ENCODE results near the gene ABCD1.
"Not testable (repeated sequence)": the region's sequence is repeated elsewhere in the genome, so short reads cannot be mapped to it uniquely, and the experiment has no call there.

Gene ABCD1

DNA sequence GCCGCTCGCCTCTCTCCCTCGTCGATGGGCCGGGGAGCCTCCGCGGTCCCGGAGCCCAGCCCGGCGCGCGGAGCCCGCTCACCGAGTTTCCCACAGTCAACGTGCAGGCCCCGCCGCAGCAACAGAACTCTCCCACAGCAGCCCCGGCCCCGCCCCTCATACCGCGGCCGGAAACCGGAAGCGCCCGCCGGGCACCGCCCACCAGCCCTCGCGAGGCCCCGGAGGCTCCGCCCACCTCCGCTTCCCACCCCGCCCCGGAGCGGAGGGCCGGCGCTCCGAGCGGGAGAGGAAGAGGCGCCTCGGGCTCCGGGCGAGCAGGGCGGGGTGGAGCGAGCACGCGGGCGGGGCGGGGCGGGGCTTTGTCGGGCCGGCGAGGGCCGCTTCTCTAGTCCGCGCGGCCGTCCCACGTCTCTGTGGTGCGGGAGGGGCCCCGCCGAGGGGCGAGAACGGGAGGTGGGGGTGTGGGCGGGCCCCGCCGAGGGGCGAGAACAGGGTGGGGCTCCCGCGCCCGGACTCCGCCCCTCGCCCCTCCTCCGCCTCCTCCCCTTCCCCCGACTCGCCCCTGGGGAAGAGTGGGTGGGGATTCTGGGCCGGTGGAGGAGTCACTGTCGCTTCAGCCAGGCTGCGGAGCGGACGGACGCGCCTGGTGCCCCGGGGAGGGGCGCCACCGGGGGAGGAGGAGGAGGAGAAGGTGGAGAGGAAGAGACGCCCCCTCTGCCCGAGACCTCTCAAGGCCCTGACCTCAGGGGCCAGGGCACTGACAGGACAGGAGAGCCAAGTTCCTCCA lies at the start of gene ABCD1, which contains the start of gene BCAP31:
Gene ABCD1 (plus strand): TSS at position 605 of the 787 bp plus-strand sequence. CDS start 411 bp downstream, outside the sequence.
Gene BCAP31 (minus strand): TSS at position 136 of the 787 bp plus-strand sequence. CDS start 1,143 bp downstream, outside the sequence.
- peak within 1 kb of the TSS; percentile 69 for H3K4me3 ChIP-seq (ENCODE audit: low read depth, low read length)
- peak; percentile 51 for DNase-seq (ENCODE audit: low read depth)

DNA sequence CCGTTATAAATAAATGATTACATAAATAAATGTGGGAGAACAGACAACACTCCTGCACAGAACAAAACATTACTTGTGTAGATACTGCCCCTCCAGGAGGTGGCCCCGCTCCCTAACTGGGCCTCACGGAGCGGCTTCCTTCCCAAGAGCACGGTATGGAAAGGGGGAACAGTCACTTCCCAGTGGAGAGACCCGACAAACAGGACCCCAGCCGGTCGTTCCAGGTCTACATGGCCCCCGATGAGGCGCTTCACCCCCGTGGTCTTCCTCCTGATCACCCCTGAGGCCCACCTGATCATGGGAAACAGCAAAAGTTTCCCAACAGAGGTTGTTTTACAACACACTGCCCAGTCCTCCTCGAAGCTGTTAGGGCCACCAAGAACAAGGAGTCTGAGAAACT lies 43.5 kb upstream of the ABCD1 start:
- no peak for DNase-seq (ENCODE audit: low read depth)
- no peak overlapping the region for H3K4me3 ChIP-seq (ENCODE audit: low read depth, low read length)

DNA sequence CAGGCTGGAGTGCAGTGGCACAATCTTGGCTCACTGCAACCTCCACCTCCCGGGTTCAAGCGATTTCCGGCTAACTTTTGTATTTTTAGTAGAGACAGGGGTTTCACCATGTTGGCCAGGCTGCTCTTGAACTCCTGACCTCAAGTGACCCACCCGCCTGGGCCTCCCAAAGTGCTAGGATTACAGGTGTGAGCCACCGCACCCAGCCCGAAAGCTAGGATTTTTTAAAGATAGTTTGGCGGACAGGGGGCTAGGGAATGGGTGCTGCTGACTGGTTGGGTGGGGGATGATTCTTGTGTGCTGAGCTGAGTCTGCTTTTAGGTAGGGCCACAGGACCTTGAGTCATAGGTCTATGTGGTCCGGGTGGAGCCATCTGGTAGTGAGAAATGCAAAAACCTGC lies 41.2 kb upstream of the ABCD1 start:
- H3K4me3 ChIP-seq (ENCODE audit: low read depth, low read length); DNase-seq (ENCODE audit: low read depth): not testable (repeated sequence)

DNA sequence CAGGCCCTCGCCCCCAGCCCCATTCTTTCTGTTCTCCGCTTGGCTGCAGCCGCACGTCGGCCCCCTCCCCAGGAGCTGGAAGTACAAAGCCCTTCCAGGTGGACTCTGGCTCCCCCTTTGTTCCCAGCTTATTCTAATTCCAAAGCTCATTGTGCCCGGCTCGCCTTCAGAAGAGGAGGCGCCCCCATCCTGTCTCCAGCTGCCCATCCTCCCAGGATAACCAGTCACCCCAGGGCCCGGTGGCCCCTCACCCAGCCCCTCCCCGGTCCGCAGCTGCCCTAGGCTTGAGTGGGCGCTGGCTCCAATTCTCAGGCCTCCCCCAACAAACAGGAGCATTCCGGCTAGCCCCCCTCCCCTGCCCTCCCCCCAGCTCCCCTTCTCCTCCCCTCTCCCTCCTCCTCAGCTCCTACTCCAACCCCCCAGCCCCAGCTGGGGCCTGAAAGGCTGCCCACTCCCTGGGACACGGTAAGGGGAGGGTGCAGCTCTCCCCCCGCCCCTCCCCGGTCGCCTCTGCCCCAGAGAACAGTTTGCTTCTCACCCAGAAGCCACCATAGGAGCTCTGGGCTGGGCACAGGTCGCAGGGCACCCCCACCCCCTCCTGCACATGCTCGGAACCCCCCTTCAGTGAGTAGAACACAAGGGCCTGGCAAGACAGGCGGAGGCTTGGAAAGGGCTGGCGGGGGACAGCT lies 40.0 kb upstream of the ABCD1 start:
- H3K4me3 ChIP-seq (ENCODE audit: low read depth, low read length), result no peak overlapping the region
- DNase-seq (ENCODE audit: low read depth), result no peak

DNA sequence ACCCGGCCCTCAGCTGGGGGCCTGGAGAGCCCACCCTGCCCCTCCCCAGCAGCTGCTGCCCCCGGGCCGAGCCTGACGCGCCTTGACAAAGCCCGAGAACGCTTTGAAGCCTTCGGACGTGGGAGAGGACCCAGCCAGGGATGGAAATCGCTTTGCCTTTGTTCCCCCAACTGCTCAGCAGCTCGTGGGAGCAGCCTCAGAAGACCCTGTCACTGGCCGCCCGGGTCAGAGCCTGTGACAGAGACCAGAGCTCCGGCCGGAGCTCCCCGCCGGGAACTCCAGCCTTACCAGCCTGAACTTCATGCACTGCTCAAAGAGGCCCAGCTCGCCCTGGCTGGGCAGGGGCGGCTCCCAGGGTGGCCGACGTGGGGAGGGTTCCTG lies 39.5 kb upstream of the ABCD1 start:
- no peak for DNase-seq (ENCODE audit: low read depth)
- H3K4me3 ChIP-seq (ENCODE audit: low read depth, low read length), result no peak overlapping the region

DNA sequence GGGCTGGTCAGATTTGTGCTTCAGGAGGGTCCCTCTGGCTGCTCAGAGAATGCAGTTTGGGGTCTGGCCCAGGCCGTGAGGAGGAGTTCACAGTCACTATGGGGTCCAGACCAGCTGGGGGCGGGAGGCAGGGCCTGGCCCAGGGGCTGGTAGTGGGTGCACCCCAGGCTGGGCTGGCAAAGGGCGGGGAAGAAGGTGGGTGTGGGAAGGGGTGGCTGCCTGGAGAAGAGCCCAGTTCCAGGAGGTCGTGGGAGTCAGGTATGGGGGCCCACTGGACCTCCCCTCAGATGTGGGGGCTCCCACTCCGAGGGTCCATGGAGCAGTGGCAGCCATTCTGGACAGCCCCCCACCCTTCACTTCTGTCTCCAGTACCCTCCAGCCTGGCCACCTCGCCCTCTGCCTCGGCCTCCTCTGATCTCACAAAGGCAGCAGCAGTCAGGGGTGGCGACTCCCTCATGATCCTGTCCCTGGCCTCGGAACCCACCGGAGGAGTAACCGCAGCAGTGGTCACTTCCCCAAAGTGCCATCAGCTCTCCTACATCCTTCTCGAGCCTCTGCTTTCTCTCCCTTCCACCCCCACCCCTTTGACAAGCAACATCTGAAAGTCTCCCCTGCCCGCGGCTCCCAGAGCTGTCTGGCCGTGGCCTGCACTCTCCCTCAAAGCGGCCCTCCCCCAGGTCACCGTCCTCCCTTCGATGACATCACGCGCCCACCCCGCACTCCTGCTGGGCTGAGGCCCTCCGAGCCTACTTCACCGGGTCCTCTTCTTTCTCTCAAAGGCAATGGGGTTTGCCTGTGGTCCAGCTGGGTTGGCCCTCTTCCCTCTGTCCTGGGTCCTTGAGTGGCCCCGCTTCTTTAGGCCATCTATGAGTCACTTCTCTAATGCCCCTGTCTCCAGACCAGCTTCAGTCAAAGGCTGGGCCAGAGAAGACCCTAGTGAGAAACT lies 38.6 kb upstream of the ABCD1 start:
- DNase-seq (ENCODE audit: low read depth), result no peak
- H3K4me3 ChIP-seq (ENCODE audit: low read depth, low read length), result no peak overlapping the region

DNA sequence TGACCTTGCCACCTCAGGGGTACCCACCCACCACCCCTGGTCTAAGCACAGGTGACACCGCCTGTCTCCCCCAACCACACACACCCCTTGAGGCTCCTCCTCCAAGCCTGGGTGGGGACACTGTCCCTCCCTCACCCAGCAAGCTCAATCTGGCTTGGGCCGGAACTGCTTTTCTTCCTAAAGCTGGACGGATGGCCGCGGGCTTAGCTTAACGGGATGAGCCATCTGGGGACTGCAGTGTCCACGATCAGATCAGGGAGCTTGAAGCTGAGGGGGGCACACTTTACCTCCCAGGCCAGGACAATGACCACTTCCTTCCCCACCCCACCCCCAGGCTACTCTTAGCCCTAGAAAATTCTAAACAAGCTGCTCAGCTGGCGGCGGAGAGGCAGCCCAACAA lies 37.9 kb upstream of the ABCD1 start:
- H3K4me3 ChIP-seq (ENCODE audit: low read depth, low read length), result no peak overlapping the region

DNA sequence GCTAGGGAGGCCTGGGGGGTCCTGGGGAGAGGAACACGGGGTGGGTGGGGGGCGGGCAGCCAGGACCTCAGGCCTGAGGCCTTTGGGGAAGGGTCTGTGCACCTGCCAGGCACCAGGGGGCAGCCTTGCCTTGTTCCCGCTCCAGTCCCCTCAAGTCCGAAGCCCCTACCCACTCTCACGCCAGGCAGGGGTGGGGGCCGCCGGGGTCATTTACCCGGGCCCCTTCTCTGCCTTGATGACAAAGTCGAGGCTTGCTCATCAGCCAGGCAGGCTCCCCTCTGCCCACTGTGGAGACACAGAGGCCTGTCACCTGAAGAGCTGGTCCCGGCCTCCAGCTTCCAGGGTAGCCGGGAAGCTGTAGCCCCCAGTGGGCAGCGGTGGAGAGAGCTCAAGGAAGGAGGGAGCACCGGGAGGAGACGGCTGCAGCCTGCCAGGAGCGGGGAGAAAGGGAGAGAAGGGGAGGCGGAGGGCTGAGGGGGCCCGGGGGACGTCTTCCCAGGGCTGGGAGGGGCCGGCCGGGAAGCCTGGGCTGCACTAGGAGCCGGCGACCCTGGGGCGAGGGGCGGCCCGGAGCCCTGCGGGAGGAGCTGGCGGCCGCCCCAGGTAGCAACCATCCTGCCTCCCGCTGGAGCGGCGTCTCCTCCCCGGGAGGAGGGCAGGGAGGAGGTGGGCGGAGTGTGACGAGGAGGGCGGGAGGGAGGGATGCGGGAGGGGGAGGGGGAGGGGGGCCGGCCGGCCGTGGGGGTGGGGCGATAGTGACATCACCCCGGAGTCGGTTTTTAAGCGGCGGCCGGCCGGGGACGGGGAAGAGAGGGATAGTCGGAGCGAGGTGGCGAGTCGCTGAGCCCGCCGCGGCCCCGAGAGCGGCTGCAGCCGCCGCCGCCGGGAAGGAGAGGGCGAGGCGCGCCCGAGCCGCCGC lies 37.3 kb upstream of the ABCD1 start, which contains the start of gene SLC6A8:
Gene SLC6A8 (plus strand): TSS at position 806 of the 919 bp plus-strand sequence. CDS start 649 bp downstream, outside the sequence.
- H3K4me3 ChIP-seq (ENCODE audit: low read depth, low read length), result peak within 1 kb of the TSS; percentile 48
- DNase-seq (ENCODE audit: low read depth), result no peak

More for the DNA sequence above, 37.9 kb upstream of the ABCD1 start:
- no peak for DNase-seq (ENCODE audit: low read depth)

DNA sequence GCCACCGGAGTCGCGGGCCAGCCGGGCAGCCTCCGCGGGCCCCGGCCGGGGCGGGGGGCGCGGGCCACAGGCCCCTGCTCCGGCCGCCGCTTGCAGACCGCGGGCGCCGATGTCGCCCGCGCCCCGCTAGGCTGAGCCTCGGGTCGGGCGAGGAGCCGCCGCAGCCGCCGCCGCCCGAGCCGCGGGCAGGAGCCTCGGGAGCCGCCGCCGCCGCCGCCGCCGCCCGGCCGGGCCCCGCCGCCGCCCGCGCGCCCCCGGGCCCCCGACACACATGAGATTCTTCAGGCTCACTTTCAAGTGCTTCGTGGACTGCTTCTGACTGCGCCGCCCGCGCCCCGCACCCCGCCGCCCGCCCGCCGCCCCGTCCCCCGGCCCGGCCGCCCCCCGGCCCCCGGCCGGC lies 36.6 kb upstream of the ABCD1 start:
- H3K4me3 ChIP-seq (ENCODE audit: low read depth, low read length), result no peak overlapping the region
- DNase-seq (ENCODE audit: low read depth), result no peak

DNA sequence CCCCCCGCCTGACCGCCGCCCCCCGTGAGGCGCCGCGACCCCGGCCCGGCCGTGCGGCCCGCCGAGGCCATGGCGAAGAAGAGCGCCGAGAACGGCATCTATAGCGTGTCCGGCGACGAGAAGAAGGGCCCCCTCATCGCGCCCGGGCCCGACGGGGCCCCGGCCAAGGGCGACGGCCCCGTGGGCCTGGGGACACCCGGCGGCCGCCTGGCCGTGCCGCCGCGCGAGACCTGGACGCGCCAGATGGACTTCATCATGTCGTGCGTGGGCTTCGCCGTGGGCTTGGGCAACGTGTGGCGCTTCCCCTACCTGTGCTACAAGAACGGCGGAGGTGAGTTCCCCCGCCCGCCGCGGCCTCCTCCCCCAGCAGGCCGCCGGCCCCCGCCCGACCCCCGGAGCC lies 36.1 kb upstream of the ABCD1 start:
- H3K4me3 ChIP-seq (ENCODE audit: low read depth, low read length), result peak overlapping the region; percentile 48
- DNase-seq (ENCODE audit: low read depth), result no peak

DNA sequence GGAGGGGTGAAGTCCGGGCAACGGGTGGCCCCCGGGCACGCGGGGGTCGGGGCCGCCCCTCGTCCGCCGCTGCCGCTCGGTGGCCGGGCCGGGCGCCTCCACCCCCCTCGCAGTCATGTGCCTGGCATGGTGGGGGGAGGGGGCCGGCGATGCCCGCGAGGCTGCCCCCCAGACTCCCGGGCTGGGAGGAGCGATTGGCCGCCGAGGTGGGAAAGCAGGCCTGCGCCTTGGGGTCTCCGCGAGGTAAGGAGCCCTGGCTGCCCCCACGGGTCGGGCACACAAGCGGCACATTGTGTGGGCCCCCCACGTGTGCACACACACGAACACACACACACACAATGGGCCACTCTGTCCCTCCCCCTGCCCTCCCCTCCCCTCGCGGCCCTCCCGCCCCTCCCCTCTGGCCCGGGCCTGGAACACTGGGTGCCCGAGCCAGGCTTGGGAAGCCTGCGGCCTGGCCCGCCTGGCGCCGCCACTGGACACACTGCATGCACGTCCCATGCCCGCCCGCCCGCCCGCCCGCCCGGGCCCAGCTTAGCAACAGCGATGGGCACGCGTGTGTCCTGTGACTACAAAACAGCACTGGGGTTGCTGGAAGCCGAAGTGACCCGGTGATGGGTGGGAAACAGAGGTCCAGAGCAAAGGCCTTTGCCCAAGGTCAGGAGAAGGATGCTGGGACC lies 35.6 kb upstream of the ABCD1 start:
- DNase-seq (ENCODE audit: low read depth), result no peak
- H3K4me3 ChIP-seq (ENCODE audit: low read depth, low read length), result peak overlapping the region; percentile 48

DNA sequence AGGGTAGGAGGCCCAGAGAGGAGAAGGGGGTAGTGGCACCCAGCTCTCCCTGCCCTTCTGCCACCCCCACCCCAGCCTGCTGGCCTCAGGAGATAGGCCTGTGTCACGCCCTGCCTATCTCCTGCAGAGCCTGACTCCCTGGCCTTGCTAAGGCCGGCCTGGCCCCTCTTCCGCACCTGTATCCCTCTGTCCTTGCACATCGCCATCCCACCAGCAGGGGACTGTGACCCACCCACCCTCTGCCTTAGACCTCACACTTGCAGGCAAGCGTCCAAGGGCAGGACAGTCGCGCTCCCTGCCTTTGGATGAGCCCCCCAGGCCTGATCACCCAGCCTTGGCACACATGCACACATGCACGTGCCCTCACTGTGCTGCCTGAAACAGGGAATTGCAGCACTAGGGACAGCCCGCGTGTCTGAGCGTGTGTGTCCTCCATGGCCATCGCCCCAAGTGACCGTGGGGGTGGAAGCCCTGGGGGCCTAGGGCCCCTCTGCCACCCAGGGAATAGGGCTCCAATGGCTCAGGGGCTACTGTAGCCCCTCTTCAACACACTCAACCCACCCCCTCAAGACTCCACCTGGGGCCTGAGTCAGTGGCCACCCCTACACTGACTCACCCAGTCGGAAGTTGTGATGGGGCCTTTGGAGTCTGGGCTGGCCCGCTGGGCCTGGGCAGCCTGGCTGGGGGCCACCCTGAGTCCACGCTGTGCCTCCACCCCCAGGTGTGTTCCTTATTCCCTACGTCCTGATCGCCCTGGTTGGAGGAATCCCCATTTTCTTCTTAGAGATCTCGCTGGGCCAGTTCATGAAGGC lies 34.8 kb upstream of the ABCD1 start:
- peak overlapping the region; percentile 40 for H3K4me3 ChIP-seq (ENCODE audit: low read depth, low read length)
- no peak for DNase-seq (ENCODE audit: low read depth)

DNA sequence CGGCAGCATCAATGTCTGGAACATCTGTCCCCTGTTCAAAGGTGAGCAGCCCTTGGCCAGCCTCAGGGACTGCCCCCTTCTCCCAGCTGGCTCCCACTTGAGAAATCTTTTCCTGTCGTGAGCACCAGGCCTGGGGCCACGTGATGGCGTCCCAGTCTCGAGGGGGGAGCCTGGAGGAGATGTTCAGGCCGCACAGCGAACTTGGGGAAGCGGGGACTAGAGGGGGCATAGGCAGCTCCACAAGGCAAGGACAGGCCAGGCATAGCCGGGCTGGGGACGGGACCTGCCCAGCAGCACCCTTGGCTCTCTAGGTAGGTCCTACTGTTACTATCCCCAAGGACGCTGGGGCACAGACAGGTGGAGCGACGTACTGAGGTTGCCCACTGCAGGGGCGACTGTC lies 34.2 kb upstream of the ABCD1 start:
- no peak for DNase-seq (ENCODE audit: low read depth)
- H3K4me3 ChIP-seq (ENCODE audit: low read depth, low read length), result no peak overlapping the region

DNA sequence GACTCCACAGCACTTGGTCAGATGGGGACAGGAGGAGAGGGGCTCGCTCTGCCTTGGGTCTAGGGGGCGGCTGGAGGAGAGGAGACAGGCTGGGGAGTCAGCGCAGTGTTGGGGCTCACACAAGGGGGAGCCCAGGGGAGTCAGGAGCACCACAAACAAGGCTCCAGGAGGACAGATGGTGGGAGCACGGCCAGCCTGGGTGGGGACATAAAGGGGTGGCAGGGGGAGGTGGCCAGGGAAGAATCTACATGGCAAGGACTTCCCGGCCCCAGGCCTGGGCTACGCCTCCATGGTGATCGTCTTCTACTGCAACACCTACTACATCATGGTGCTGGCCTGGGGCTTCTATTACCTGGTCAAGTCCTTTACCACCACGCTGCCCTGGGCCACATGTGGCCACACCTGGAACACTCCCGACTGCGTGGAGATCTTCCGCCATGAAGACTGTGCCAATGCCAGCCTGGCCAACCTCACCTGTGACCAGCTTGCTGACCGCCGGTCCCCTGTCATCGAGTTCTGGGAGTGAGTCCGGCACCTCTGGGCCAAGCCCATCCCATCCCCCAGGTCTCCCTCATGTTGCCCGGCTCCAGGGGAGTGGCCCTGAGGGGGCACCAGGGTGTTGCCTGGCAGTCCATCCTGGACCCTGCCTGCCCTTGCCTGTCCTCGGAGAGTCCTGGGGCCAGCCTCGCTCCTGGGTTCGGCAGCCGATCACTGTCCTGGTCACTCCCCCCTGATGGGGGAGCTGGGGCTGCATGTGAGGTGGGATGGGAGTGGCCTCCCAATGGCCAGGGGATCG lies 33.4 kb upstream of the ABCD1 start:
- not testable (repeated sequence) for H3K4me3 ChIP-seq (ENCODE audit: low read depth, low read length); DNase-seq (ENCODE audit: low read depth)

DNA sequence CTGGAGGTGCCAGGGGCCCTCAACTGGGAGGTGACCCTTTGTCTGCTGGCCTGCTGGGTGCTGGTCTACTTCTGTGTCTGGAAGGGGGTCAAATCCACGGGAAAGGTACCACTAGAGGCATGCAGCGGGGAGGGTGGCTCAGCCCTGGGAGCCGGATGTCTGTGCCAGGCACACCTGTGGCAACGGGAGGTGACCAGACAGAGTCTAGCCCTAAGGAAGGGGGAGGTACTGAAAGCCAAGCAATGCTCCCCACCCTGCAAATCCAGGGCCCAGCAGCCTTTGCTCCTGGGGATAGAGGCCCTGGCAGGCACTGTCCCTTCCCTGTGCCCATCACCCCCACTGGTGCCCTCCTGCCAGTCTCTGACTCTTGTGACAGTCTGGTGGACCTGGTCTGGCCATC lies 32.7 kb upstream of the ABCD1 start:
- H3K4me3 ChIP-seq (ENCODE audit: low read depth, low read length), result no peak overlapping the region
- DNase-seq (ENCODE audit: low read depth), result no peak

DNA sequence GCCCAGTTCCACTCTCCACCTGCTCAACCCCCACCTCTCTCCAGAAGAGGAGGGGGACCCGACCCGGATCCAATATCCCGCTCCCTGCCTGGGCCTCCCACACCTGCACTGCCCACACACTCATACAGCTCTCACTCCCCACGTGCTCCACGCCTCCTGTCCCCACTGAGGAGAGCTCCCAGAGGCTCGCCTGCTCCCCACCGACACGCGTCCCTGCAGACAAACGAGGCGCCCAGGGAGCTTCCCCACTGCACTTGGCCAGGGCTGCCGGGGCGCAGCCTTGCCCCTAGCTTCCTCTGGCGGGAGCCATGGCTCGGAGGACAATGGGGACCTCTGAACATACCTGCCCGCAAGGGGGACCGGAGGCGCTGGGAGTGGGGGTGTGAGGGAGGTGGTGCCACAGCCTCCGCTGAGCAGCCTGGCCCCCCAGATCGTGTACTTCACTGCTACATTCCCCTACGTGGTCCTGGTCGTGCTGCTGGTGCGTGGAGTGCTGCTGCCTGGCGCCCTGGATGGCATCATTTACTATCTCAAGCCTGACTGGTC lies 32.0 kb upstream of the ABCD1 start:
- DNase-seq (ENCODE audit: low read depth), result no peak
- no peak overlapping the region for H3K4me3 ChIP-seq (ENCODE audit: low read depth, low read length)

Measured in skeletal muscle cell (primary cell).